NCI-H2196 (cell line): ENCODE data around the gene FOXN3.
"Not testable (repeated sequence)": the region's sequence is repeated elsewhere in the genome, so short reads cannot be mapped to it uniquely, and the experiment has no call there.

Source experiments
- DNase-seq: peaks from one replicate; lab custom pipeline; 2025; ENCODE audit not compliant: unreplicated experiment; lab: John Stamatoyannopoulos, UW

The FOXN3 gene

GRCh38 chr14:89178800-89179535 lies 238.1 kb downstream of the FOXN3 start:
- no peak for DNase-seq

- no peak for DNase-seq
Observed at GRCh38 chr14:89178376-89178775, 238.7 kb downstream of the FOXN3 start.

- no peak for DNase-seq
Observed at GRCh38 chr14:89175881-89176799, 240.9 kb downstream of the FOXN3 start.

DNA sequence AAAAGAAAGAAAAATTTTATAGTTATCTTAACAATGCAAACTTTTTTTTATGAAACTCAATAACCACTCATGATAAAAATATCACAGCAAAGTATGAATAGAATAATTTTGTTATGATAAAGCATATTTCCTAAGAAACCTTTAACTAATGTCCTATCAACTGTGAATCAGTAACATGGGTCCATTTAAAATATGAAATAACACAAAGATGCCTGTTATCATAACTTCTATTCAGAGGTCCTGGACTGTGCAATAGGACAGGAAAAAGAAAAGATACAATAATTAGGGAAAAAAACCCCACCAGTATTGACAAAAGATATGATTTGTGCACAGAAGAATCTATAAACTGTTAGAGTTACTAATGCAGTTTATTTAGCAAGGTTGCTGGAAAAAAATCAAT lies 245.4 kb downstream of the FOXN3 start:
- no peak for DNase-seq

GRCh38 chr14:89171168-89171567 lies 245.9 kb downstream of the FOXN3 start:
- DNase-seq, result no peak

DNA sequence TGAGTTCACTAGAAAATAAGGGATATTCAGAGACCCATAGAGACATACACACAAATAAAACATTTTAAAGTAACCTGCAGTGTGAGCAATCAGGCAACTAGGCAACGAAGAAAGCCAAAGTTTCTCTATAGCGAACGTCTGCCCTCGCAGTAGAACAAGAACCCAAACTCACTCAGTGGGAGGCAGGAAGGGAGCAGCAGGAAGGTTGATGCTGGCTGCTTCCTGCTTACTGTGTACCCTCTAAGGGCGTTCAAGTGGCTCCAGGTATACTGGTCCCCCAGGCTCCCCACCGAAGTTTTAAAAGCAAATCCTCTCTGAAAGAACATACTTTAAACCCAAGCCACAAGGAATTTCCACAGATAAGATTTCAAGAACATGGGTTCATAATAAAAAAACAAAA lies 249.3 kb downstream of the FOXN3 start:
- DNase-seq, result no peak

DNA sequence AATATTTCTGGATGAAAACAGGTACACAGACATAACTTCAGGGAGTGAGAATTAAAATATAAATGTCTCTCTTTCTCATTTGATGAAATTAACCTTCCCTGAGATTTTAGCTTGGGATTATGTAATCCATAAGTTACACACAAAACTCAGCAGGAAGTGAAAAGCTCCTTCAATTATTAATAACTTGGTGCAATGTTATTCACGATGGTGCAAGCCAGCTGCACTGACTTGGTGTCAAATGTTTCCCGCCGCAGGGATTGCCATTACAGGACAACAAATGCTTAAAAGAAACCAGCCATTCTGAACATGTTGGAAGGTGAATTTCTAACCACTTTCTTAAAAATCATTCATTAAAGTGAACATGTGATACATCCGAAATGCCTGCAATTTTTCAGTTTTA lies 250.4 kb downstream of the FOXN3 start:
- DNase-seq, result no peak

DNA sequence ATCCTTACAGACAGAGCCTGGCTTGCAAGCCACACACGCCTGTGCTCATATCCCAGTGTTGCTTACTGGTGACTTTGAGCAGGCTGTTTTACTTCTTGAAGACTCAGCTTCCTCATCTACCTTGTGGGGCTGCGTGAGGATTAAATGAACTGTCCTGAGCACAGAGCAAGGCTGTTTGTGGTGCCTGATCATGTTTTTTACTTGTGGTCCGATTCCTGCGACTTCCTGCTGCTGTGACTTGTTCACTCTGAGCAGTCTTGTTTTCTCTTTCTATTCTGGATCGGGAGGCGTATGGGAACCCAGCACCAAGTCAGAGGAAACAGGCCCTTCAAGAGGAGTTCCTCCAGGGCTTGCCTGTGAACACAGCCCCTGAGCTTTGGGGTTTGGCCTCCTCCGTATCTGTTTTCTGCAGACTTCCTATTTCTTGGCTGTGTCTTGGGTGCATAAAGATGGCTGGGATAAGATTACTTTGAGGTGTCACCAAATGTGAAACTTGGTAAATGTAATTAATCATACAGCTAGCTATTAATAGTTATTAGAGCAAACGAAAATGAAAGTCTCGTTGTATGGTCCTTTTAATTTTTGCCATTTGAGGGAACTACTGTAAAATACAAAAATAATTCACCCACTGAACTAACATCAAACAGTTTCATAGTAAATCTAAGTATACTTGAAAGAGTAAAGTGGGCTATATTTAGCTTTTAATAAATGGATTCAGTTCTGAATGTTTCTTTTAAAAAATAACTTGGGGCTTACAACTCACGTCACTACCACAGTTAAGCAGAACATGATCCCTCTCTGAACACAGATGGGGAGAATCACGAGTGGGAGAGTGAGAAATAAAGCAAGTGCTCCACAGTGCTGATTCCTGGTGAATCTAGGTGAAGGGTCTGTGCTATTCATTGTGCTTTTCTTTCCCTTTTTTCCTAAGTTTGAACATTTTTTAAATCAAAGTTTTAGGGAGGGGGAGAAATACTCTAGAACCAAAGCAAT lies 251.5 kb downstream of the FOXN3 start:
- DNase-seq, result no peak

- DNase-seq, result no peak
Observed at GRCh38 chr14:89164168-89165073, 252.6 kb downstream of the FOXN3 start.

GRCh38 chr14:89163031-89163636 lies 253.9 kb downstream of the FOXN3 start:
- no peak for DNase-seq

- no peak for DNase-seq
Observed at GRCh38 chr14:89162586-89162985, 254.4 kb downstream of the FOXN3 start.

DNA sequence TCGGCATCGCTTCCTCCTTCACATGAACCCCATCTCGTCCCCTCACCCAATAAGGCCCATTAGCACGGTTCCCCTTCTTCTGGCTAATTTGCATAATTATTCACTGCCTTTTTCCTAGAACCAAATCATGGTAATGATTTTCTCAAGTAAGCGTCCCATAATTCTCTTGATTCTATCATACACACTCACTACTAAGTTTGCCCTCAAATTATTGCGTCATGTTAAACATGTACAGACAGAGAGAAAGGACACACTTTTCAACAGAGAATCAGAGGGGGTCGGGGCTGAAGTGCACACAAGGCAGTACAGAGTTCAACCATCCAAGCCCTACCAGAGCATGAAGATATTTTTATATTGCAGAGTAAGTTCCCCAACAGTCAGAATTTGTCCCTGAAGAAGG lies 256.6 kb downstream of the FOXN3 start:
- no peak for DNase-seq

DNA sequence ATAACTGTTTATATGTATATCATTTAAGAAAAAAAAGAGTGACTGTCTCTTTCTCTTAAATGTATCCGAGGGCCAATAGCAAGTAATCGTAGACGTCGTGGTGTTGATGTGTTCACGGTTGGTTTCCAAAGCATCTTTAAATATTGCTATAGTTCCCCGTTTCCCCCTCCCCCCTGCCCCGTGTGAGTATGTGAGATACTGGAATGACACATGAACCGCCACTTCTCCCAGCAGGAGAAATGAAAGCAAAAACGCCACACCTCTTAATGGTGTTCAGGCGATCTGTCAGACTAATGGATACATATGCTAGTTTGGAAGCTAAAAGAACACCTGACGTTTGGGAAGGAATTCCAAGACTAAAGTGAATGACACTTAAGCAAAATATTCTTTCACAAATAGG lies 258.3 kb downstream of the FOXN3 start:
- no peak for DNase-seq

DNA sequence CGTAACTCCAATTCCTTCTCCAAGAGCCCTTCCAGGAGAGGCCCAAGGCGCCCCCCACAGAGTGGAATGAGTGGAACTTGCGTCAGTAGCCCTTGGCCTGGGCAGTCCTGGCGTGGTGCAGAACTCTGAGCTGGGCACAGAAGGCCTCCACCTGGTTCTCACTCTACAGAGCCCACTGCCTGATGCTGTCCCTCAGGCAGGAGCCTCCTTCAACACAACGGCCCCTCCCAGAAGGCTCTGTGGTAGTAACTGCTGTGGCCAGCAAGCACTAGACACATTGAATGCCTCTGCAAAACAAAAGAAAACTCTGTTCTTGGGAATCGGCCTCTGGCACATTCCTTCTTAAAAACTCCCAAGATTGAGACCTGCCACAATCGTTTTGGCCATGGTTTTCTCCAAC lies 258.9 kb downstream of the FOXN3 start:
- DNase-seq, result not testable (repeated sequence)

DNA sequence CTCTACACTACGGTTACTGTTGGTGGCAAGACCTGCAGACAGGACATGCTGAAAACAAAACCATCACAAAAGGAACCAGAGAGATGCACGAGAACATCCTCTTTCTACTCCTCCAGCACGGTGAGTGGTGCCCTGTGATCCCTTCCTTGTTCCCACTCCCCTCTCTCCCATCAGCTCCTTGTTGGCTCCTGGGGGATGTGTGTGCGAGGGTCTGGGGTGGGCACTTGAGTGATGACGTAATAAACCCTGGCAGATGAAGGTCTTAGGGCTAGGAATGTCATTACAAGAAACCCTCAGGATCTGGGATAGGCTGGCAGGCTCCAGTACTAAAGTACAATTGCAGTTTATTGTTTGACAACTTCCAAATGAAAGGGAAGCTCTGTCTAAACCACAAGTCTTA lies 261.5 kb downstream of the FOXN3 start:
- DNase-seq, result no peak

GRCh38 chr14:89151693-89152092 lies 265.3 kb downstream of the FOXN3 start:
- not testable (repeated sequence) for DNase-seq

DNA sequence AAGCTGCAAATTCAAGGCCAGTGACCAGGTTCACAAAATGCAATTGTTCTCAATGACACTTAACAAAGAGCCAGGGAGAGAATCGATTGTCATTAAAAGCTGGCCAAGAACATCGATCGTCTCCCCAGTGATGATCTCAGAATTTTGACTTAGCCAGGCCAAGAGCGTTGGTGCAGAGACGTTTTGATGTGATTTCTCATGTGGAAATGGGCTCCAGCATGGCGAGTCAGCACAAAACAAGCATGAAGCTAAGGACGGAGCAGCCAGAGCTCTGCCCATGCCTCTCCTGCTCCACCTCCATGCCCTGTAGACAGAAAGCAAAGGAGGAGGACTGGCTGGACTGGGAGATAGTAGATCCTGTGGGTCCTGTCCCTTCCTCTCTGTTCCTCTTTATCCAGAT lies 270.8 kb downstream of the FOXN3 start:
- no peak for DNase-seq

DNA sequence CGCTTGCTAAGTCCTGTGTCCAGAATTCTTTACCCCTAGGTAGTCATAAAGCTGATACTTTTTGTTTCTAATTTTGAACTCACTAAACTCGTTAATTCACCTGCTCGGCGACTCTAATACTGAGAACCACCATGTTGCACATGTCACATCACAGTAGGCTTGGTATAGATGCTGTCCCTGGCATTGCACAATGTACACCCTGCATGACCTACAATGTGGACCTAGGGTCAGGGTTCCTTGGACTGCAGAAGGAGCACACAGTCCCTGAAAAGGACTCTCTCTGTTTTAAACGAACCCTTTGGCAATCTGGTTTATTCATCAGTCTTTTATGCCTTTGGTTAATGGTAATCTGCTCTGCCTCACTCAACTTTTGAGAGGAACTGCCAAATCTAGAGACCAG lies 272.4 kb downstream of the FOXN3 start:
- no peak for DNase-seq

GRCh38 chr14:89144066-89144465 lies 273.0 kb downstream of the FOXN3 start:
- no peak for DNase-seq

- DNase-seq, result no peak
Observed at GRCh38 chr14:89143595-89143994, 273.4 kb downstream of the FOXN3 start.
